ENCODE results near the gene RAD1. TPM values are rescaled to one million over a fixed set of nuclear protein-coding genes. Genes with fewer than 3 reads are reported as not detected.

Gene RAD1
- total and polyA plus RNA-seq, 2 donors (not counting 1 experiment from before 2014, with no cell fraction given): 46.9 to 123 TPM

DNA sequence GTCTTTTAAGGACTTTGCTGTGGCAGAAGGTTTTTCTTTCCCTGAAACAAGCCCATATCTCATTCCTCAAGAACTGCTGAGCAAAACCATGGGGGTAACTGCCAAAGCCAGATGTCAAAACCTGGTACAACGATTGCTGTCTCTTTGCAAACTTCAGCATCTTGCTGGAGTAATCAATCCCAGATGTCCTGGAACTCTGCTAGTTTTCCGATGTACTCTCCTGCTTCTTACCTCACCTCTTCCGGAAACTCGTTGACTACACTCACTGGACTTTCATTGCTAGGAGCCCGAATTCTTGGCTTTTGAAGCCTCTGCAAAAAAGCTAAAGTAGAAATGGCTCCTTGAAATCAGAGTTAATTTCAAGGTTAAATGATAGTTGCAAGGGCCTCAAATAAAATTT lies 23.3 kb downstream of the RAD1 start:
- no peak for TF ChIP-seq EZH2 (IDR thresholded peaks at IDR 0.05; ENCODE audit: low read length, missing control alignments)
- TF ChIP-seq, protein P1, sequence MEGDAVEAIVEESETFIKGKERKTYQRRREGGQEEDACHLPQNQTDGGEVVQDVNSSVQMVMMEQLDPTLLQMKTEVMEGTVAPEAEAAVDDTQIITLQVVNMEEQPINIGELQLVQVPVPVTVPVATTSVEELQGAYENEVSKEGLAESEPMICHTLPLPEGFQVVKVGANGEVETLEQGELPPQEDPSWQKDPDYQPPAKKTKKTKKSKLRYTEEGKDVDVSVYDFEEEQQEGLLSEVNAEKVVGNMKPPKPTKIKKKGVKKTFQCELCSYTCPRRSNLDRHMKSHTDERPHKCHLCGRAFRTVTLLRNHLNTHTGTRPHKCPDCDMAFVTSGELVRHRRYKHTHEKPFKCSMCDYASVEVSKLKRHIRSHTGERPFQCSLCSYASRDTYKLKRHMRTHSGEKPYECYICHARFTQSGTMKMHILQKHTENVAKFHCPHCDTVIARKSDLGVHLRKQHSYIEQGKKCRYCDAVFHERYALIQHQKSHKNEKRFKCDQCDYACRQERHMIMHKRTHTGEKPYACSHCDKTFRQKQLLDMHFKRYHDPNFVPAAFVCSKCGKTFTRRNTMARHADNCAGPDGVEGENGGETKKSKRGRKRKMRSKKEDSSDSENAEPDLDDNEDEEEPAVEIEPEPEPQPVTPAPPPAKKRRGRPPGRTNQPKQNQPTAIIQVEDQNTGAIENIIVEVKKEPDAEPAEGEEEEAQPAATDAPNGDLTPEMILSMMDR (conservative IDR thresholded peaks at IDR 0.05 in 1 of 2, IDR thresholded peaks at IDR 0.05 in 1 of 2; ENCODE audit: low read depth in 1 of 2, low read length in 2 of 2): no peak
- Histone ChIP-seq H3K27me3 (ENCODE audit: control insufficient read depth, insufficient read depth, low read length) (no peaks in the 10 kb centered on the region), H3K27ac (ENCODE audit: insufficient read depth, low read length) (no peak overlapping the region), H3K9ac (ENCODE audit: insufficient read depth, low read length) (no peak overlapping the region), H3K9me3 (ENCODE audit: control insufficient read depth, insufficient read depth, low read depth, low read length) (no peaks in the 10 kb centered on the region), H3K79me2 (ENCODE audit: control insufficient read depth, insufficient read depth, low read length) (no peaks in the 10 kb centered on the region), H3K36me3 (ENCODE audit: control insufficient read depth, insufficient read depth, low read length) (no peaks in the 10 kb centered on the region), H2AFZ (ENCODE audit: low read length) (no peak overlapping the region), H3K4me3 (replicated peaks in 1 of 4; ENCODE audit: control extremely low read depth in 1 of 4, insufficient read depth in 1 of 4, low read depth in 3 of 4, low read length in 4 of 4) (no peak overlapping the region), H3K4me1 (ENCODE audit: control insufficient read depth, extremely low read depth, insufficient read depth, low read length) (no peaks in the 10 kb centered on the region), H3K4me2 (ENCODE audit: extremely low read depth, insufficient read depth, low read length) (no peak overlapping the region), H4K20me1 (ENCODE audit: control insufficient read depth, extremely low read depth, insufficient read depth, low read length) (no peaks in the 10 kb centered on the region)
- DNase-seq (ENCODE audit: low read depth in 2 of 2): peak; percentile 66

DNA sequence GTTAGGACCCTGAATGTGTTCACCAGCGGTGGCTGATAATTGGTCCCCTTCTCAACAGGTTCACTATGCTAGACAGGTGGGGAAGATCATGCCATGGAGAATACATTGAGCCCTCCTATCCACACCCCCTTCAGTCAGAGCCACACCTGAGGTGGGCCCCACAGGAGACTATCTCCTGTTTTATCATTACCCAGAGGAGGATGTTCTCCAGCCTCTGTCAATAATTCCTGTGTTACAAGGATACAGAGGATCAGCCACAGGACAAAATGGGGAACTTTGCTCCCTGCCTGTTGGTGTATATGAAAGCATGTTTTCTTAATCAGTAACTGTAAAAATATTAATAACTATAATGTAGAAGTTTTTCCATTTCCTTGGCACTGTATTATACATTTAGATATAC lies 25.9 kb downstream of the RAD1 start:
- H3K4me2 ChIP-seq (ENCODE audit: extremely low read depth, insufficient read depth, low read length): no peak overlapping the region
- no peaks in the 10 kb centered on the region for H3K9me3 ChIP-seq (ENCODE audit: control insufficient read depth, insufficient read depth, low read depth, low read length)
- no peaks in the 10 kb centered on the region for H3K36me3 ChIP-seq (ENCODE audit: control insufficient read depth, insufficient read depth, low read length)
- H3K79me2 ChIP-seq (ENCODE audit: control insufficient read depth, insufficient read depth, low read length): no peaks in the 10 kb centered on the region
- DNase-seq (ENCODE audit: low read depth in 2 of 2): no peak
- H3K27me3 ChIP-seq (ENCODE audit: control insufficient read depth, insufficient read depth, low read length): no peaks in the 10 kb centered on the region
- no peaks in the 10 kb centered on the region for H3K4me1 ChIP-seq (ENCODE audit: control insufficient read depth, extremely low read depth, insufficient read depth, low read length)
- no peak overlapping the region for H3K4me3 ChIP-seq (replicated peaks in 1 of 4; ENCODE audit: control extremely low read depth in 1 of 4, insufficient read depth in 1 of 4, low read depth in 3 of 4, low read length in 4 of 4)
- H4K20me1 ChIP-seq (ENCODE audit: control insufficient read depth, extremely low read depth, insufficient read depth, low read length): no peaks in the 10 kb centered on the region
- no peak overlapping the region for H3K27ac ChIP-seq (ENCODE audit: insufficient read depth, low read length)
- H3K9ac ChIP-seq (ENCODE audit: insufficient read depth, low read length): no peak overlapping the region
- no peak overlapping the region for H2AFZ ChIP-seq (ENCODE audit: low read length)
- TF ChIP-seq, protein P1 (conservative IDR thresholded peaks at IDR 0.05 in 1 of 2, IDR thresholded peaks at IDR 0.05 in 1 of 2; ENCODE audit: low read depth in 1 of 2, low read length in 2 of 2): no peak
- TF ChIP-seq EZH2 (IDR thresholded peaks at IDR 0.05; ENCODE audit: low read length, missing control alignments): no peak

DNA sequence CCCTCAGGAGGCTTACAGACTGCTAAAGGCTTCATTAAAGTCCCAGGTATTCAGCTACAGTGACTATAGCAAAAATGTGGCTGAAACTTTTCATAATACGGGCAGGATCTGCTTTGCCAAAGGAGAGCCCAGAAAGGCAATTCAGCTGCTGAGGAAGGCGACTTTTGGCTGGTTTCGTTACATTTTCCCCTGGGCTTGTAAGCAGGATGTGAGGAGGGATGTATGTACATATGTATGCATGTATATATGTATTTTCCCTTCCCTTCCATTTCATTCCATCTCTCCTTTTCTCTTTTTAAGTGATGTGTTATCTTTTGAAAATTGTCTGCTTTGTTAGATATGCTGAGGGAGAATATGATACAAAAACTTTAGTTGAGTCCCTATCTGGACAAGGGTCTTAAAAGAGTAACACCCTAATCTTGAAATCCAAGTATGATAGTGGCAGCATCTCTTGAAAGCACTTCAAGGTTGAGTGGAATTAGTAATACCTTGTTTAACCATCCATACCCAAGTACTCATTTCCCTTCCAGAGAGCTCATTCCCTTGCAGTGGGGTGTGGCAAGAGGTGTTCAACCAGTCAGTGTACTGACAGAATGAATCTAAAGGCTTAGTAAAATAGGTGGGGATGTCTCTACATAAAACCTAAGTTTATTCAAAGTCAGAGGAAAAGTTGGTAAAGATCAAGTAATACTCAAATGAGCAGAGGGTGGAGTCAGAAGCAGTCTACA lies 28.7 kb downstream of the RAD1 start:
- no peak overlapping the region for H3K4me2 ChIP-seq (ENCODE audit: extremely low read depth, insufficient read depth, low read length)
- TF ChIP-seq EZH2 (IDR thresholded peaks at IDR 0.05; ENCODE audit: low read length, missing control alignments): no peak
- TF ChIP-seq, protein P1 (conservative IDR thresholded peaks at IDR 0.05 in 1 of 2, IDR thresholded peaks at IDR 0.05 in 1 of 2; ENCODE audit: low read depth in 1 of 2, low read length in 2 of 2): no peak

More for the DNA sequence above, 28.7 kb downstream of the RAD1 start:
- Histone ChIP-seq H3K27me3 (ENCODE audit: control insufficient read depth, insufficient read depth, low read length) (no peaks in the 10 kb centered on the region), H2AFZ (ENCODE audit: low read length) (no peak overlapping the region), H3K27ac (ENCODE audit: insufficient read depth, low read length) (no peak overlapping the region), H3K9me3 (ENCODE audit: control insufficient read depth, insufficient read depth, low read depth, low read length) (no peaks in the 10 kb centered on the region), H4K20me1 (ENCODE audit: control insufficient read depth, extremely low read depth, insufficient read depth, low read length) (no peaks in the 10 kb centered on the region), H3K79me2 (ENCODE audit: control insufficient read depth, insufficient read depth, low read length) (no peaks in the 10 kb centered on the region), H3K36me3 (ENCODE audit: control insufficient read depth, insufficient read depth, low read length) (no peaks in the 10 kb centered on the region), H3K4me3 (replicated peaks in 1 of 4; ENCODE audit: control extremely low read depth in 1 of 4, insufficient read depth in 1 of 4, low read depth in 3 of 4, low read length in 4 of 4) (no peak overlapping the region), H3K4me1 (ENCODE audit: control insufficient read depth, extremely low read depth, insufficient read depth, low read length) (no peaks in the 10 kb centered on the region), H3K9ac (ENCODE audit: insufficient read depth, low read length) (no peak overlapping the region)
- no peak for DNase-seq (ENCODE audit: low read depth in 2 of 2)

Measured in fibroblast of lung (primary cell).